Progenitor cell of endocrine pancreas (in vitro differentiated cells): ENCODE measurements around the gene INCA1. TPM values are rescaled to one million over a fixed set of nuclear protein-coding genes. Genes with fewer than 3 reads are reported as not detected.

Experiments used
- DNase-seq: peaks from one replicate; pipeline ENCODE4 v3.0.0; 2021; ENCODE audit warnings: low spot score; ENCODE audit not compliant: unreplicated experiment
- H3K27ac Mint-ChIP-seq: 2 replicates; pipeline ENCODE4 v1.8.0; 2021; ENCODE audit warnings: mild to moderate bottlenecking, moderate library complexity, mixed read lengths
- H3K27me3 Mint-ChIP-seq: 2 replicates; pipeline ENCODE4 v1.8.0; 2021; ENCODE audit warnings: mixed read lengths
- H3K36me3 Mint-ChIP-seq: 2 replicates; pipeline ENCODE4 v1.8.0; 2022; ENCODE audit warnings: mixed read lengths; ENCODE audit not compliant: insufficient read depth
- H3K4me1 Mint-ChIP-seq: 2 replicates; pipeline ENCODE4 v1.8.0; 2021; ENCODE audit warnings: low read depth, mixed read lengths
- H3K4me3 Mint-ChIP-seq: 2 replicates; pipeline ENCODE4 v1.8.0; 2021; ENCODE audit warnings: low read depth, mild to moderate bottlenecking, moderate library complexity, mixed read lengths
- H3K9me3 Mint-ChIP-seq: 2 replicates; pipeline ENCODE4 v1.8.0; 2021; ENCODE audit warnings: low read depth, mixed read lengths
- total RNA-seq: library from RNA; stranded (reverse); gene quantifications from 2 replicates; pipeline ENCODE4 v1.2.1, GENCODE V29; 2021
- TF ChIP-seq, protein P1 (sequence below): fragments of 200-600 bp; sonication (generic); IDR thresholded peaks from one replicate; pipeline ENCODE4 v1.5.0; 2021; ENCODE audit warnings: antibody characterized with exemption, mild to moderate bottlenecking; ENCODE audit not compliant: unreplicated experiment

INCA1 gene
- total RNA-seq, 1 donor from 2014 or later, result 3.3 TPM

DNA sequence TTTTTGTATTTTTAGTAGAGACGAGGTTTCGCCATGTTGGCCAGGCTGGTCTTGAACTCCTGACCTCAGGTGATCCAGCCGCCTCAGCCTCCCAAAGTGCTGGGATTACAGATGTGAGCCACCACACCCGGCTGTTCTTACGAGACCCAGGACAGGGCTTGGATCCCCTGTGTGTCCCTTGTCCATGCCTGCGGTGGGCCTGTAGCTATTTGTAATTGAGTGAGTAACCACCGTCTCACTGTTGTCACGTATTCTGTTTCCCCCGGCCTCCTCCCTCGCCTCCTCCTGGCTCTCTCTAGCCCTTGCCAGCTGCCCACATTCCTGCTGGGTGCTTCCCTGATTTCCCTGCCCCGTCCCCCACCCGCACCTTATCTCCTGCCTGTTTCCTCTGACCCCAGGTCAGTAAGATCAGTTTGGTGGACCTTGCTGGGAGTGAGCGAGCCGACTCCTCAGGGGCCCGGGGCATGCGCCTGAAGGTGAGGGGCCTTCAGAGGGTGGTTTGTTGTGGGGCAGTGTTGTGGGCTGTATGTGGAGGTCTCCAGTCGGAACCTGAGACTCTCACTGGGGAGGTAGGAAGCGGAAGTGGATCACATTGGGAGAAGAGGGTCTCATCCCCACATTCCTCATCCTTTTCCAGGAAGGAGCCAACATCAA lies 6.0 kb upstream of the INCA1 start:
- Mint-ChIP-seq H3K27me3 (no peaks in the 10 kb centered on the region), H3K9me3 (no peaks in the 10 kb centered on the region), H3K4me1 (peaks cover 10% of the 10 kb centered on the region), H3K27ac (no peak overlapping the region), H3K4me3 (no peak overlapping the region), H3K36me3 (peaks cover 41% of the 10 kb centered on the region)
- no peak for DNase-seq
- TF ChIP-seq, protein P1, sequence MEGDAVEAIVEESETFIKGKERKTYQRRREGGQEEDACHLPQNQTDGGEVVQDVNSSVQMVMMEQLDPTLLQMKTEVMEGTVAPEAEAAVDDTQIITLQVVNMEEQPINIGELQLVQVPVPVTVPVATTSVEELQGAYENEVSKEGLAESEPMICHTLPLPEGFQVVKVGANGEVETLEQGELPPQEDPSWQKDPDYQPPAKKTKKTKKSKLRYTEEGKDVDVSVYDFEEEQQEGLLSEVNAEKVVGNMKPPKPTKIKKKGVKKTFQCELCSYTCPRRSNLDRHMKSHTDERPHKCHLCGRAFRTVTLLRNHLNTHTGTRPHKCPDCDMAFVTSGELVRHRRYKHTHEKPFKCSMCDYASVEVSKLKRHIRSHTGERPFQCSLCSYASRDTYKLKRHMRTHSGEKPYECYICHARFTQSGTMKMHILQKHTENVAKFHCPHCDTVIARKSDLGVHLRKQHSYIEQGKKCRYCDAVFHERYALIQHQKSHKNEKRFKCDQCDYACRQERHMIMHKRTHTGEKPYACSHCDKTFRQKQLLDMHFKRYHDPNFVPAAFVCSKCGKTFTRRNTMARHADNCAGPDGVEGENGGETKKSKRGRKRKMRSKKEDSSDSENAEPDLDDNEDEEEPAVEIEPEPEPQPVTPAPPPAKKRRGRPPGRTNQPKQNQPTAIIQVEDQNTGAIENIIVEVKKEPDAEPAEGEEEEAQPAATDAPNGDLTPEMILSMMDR, result no peak

DNA sequence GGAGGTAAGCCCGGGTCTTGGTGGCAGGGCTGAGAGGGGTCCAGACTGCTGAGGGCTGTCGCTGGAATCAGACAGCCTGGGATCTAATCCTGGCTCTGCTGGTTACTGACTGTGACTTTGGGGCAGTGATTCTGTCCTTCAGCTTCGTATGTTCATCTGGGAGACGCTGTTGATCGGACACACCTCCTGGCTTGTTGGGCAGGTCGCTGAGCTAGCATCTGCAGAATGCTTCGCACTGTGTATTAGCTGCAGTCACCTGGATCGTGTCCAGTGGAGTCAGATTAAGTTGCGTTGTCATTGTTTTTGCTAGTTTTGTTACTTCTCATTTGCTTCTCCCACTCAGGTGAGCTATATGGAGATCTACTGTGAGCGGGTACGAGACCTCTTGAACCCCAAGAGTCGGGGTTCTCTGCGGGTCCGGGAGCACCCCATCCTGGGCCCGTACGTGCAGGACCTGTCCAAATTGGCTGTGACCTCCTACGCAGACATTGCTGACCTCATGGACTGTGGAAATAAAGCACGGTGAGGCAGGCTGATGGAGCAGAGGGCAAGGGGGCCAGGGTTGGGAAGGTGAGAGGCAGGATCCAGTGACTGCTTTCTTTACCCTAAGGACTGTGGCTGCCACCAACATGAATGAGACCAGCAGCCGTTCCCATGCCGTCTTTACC lies 4.9 kb upstream of the INCA1 start:
- H3K36me3 Mint-ChIP-seq, result peaks cover 32% of the 10 kb centered on the region

DNA sequence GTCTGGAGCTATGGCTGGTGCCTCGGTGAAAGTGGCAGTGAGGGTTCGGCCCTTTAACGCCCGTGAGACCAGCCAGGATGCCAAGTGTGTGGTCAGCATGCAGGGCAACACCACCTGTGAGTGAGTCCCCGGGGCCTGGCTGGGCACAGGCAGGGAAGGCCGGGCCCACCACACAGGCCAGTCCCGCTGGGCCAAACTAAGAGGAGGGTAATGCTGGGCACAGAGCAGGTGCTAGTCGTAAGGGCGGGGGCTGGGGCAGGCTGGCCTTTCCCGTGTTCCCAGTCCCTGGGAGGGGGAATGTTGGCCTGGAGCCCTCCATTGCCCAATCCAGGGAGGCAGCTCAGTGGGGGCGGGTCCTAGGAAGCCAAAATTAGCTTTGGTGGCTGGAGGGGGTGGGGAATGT lies 2.9 kb upstream of the INCA1 start:
- TF ChIP-seq, protein P1, result no peak
- Mint-ChIP-seq H3K27ac (no peak overlapping the region), H3K4me1 (peaks cover 13% of the 10 kb centered on the region), H3K4me3 (peak overlapping the region; percentile 87), H3K9me3 (no peaks in the 10 kb centered on the region), H3K27me3 (peaks cover 1% of the 10 kb centered on the region), H3K36me3 (peaks cover 24% of the 10 kb centered on the region)
- no peak for DNase-seq

More for the DNA sequence above, 4.9 kb upstream of the INCA1 start:
- no peaks in the 10 kb centered on the region for H3K27me3 Mint-ChIP-seq
- H3K4me3 Mint-ChIP-seq, result no peak overlapping the region
- DNase-seq, result no peak
- no peaks in the 10 kb centered on the region for H3K9me3 Mint-ChIP-seq
- TF ChIP-seq, protein P1, result no peak
- no peak overlapping the region for H3K27ac Mint-ChIP-seq
- H3K4me1 Mint-ChIP-seq, result peaks cover 10% of the 10 kb centered on the region

DNA sequence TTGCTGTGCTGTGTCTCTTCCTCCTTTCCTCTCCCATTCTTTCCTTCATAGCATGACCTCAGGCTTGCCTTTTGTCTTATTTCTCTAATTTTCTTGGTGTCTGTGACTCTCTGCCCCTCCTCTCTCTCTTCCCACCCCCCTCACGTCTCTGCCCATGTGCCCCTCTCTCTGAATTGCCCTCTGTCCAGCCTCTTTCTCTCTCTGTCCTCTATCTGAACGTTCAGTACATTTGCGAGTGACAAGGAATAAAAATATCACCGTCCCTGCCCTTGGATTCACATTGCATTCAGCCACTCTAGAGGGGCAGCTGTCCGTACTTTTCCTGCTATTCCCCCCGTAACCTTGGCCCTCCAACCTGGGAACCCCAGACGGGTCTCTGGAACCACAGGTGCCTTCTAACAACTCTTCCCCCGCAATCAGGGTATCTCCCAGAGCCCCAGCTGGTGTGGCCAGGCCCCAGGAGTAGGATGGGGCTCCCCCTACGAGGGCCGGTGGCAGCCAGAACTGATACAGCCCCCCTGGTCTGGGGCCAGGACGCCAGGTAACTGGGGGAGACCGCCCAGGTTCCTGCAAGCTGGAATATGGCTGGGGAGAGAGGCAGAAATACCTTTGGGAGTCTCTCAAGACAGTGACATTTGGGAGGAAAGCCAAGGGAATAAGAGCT lies 2.2 kb upstream of the INCA1 start:
- no peaks in the 10 kb centered on the region for H3K9me3 Mint-ChIP-seq
- no peak for DNase-seq

More for the DNA sequence above, 2.2 kb upstream of the INCA1 start:
- Mint-ChIP-seq H3K27ac (peak overlapping the region; percentile 10), H3K4me1 (peaks cover 13% of the 10 kb centered on the region), H3K4me3 (peak overlapping the region; percentile 87), H3K27me3 (peaks cover 8% of the 10 kb centered on the region), H3K36me3 (peaks cover 18% of the 10 kb centered on the region)
- TF ChIP-seq, protein P1, result no peak
